Keratinocyte (primary cell): ENCODE results near the gene SCAMP4. TPM values are rescaled to one million over a fixed set of nuclear protein-coding genes. Genes with fewer than 3 reads are reported as not detected.

Source experiments
- DNase-seq: peaks from one replicate; pipeline ENCODE4 v3.0.0-alpha.2; 2011; ENCODE audit warnings: low read depth, missing footprints, low spot score
- FAIRE-seq: peaks from 2 replicates; lab custom pipeline; 2011; peaks lifted over from hg19 to GRCh38; lab: Jason Lieb, UNC
- H2AFZ ChIP-seq: 2 replicates; pipeline ENCODE4 v1.6.0; 2012; ENCODE audit warnings: low read length, control low read depth, inconsistent platforms; ENCODE audit not compliant: control insufficient read depth
- H3K27ac ChIP-seq: 2 replicates; pipeline ENCODE4 v1.5.1; 2011; ENCODE audit warnings: low read length; ENCODE audit not compliant: control insufficient read depth, insufficient read depth
- H3K27me3 ChIP-seq: 3 replicates; pipeline ENCODE4 v1.6.0; 2011; ENCODE audit warnings: low read length; ENCODE audit not compliant: control insufficient read depth, insufficient read depth; ENCODE audit errors: extremely low read depth
- H3K36me3 ChIP-seq, 2 experiments: 2 replicates in 1 of 2; 3 replicates in 1 of 2; pipeline ENCODE4 v1.5.1; 2011; ENCODE audit warnings: low read length in 2 of 2, mild to moderate bottlenecking in 1 of 2; ENCODE audit not compliant: control insufficient read depth in 2 of 2, insufficient read depth in 2 of 2; ENCODE audit errors: extremely low read depth in 1 of 2
- H3K4me1 ChIP-seq: 3 replicates; pipeline ENCODE4 v1.5.1; 2011; ENCODE audit warnings: low read length; ENCODE audit not compliant: control insufficient read depth, insufficient read depth; ENCODE audit errors: extremely low read depth
- H3K4me2 ChIP-seq: 3 replicates; pipeline ENCODE4 v1.6.0; 2011; ENCODE audit warnings: low read depth, low read length; ENCODE audit not compliant: control insufficient read depth, insufficient read depth; ENCODE audit errors: extremely low read depth
- H3K4me3 ChIP-seq, 3 experiments: fragments of 200-600 bp in 1 of 3; sonication (generic) in 1 of 3; 2 replicates in 2 of 3; 3 replicates in 1 of 3; pipeline ENCODE4 v1.5.1; 2011 to 2016; ENCODE audit warnings: low read length in 3 of 3, mild to moderate bottlenecking in 3 of 3, control low read depth in 2 of 3, inconsistent platforms in 1 of 3, low read depth in 1 of 3, mixed read lengths in 1 of 3, mixed run types in 1 of 3, moderate library complexity in 1 of 3; ENCODE audit not compliant: control insufficient read depth in 2 of 3, insufficient read depth in 2 of 3; ENCODE audit errors: extremely low read depth in 1 of 3
- H3K79me2 ChIP-seq: 2 replicates; pipeline ENCODE4 v1.6.0; 2012; ENCODE audit warnings: low read length; ENCODE audit not compliant: control insufficient read depth, insufficient read depth
- H3K9ac ChIP-seq: 3 replicates; pipeline ENCODE4 v1.6.0; 2011; ENCODE audit warnings: low read length; ENCODE audit not compliant: control insufficient read depth, insufficient read depth; ENCODE audit errors: extremely low read depth
- H3K9me1 ChIP-seq: 3 replicates; pipeline ENCODE4 v1.6.0; 2011; ENCODE audit warnings: low read length; ENCODE audit not compliant: control insufficient read depth, insufficient read depth; ENCODE audit errors: extremely low read depth
- H3K9me3 ChIP-seq: 2 replicates; pipeline ENCODE4 v1.5.1; 2012; ENCODE audit warnings: low read depth, low read length; ENCODE audit not compliant: control insufficient read depth
- H4K20me1 ChIP-seq: 3 replicates; pipeline ENCODE4 v1.6.0; 2011; ENCODE audit warnings: low read length; ENCODE audit not compliant: control insufficient read depth, insufficient read depth; ENCODE audit errors: extremely low read depth
- EZH2 ChIP-seq: IDR thresholded peaks from one replicate; pipeline ENCODE4 v1.6.1; 2012; ENCODE audit warnings: inconsistent platforms, mild to moderate bottlenecking, low read length, moderate library complexity
- dilution Hi-C: fragments of 300-500 bp; cut with MboI; formaldehyde crosslinking; loops from one replicate; pipeline ENCODE4 v1.7.0; 2020; ENCODE audit warnings: low sequenced_read_pairs; ENCODE audit not compliant: extremely low pct_ligation_motif_present
- polyA plus RNA-seq, 5 experiments: library from polyadenylated mRNA; depleted of rRNA in 3 of 5; stranded (reverse) in 3 of 5; stranded (forward) in 1 of 5; unstranded in 1 of 5; fragments of >200 nt; gene quantifications; 1 replicate in 1 of 5; 2 replicates in 3 of 5; 3 replicates in 1 of 5; pipeline versions ENCODE4 v1.2.1 to v1.2.3, GENCODE V29; 2011 to 2012; ENCODE audit warnings: missing spikeins in 2 of 5, low read depth in 1 of 5, low replicate concordance in 1 of 5
- TF ChIP-seq, protein P1 (sequence below), 3 experiments: IDR thresholded peaks in 1 of 3; conservative IDR thresholded peaks in 1 of 3; optimal IDR thresholded peaks in 1 of 3; 2 replicates in 2 of 3; 3 replicates in 1 of 3; pipeline versions ENCODE3 to v1.5.1; 2011; ENCODE audit warnings: low read length in 3 of 3, mild to moderate bottlenecking in 3 of 3, moderate library complexity in 2 of 3, control low read depth in 1 of 3, inconsistent platforms in 1 of 3; ENCODE audit not compliant: insufficient read depth in 2 of 3; ENCODE audit errors: extremely low read depth in 1 of 3

The SCAMP4 gene
- polyA plus RNA-seq, 1 donor (not counting 4 experiments of a cell fraction or from before 2014, with no cell fraction given): 4.8 TPM

DNA sequence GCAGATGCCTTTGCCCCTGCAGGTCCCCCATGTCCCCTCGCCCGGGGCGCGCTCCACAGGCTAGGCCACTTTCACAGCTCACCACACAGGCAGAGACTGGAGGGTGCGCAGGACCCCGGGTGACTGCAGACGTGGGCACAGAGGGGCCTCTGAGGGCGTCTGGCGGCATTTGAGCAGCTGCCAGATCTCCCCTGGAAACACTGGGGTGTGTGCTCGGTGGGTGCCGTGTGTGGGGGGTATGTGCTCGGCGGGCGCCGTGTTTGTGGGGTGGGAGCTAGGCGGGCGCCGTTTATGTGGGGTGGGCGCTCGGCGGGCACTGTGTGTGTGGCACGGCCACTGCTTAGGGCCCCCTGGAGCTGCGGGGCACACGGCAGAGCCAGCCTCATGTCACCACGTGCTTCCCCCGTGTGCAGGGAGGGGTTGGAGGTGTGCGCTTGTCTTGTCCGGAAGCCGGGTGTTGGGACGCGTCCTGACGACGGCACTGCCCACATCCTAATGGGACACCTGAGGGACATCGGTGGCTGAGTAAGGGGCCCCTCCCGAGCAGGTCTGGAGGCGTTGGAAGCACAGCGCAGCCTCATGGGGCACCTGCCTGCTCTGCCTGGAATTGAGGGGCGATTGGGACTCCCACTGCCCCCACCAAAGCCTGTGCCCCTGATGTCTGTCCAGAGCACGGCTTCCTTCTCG, 52.5 kb downstream of the SCAMP4 start:
- peaks cover 33% of the 10 kb centered on the region for H4K20me1 ChIP-seq
- H3K9me1 ChIP-seq: peaks cover 3% of the 10 kb centered on the region
- no peak overlapping the region for H3K9ac ChIP-seq
- no peak overlapping the region for H2AFZ ChIP-seq
- no peak overlapping the region for H3K27ac ChIP-seq
- peaks cover 6 to 18% of the 10 kb centered on the region in 2 experiments for H3K36me3 ChIP-seq
- DNase-seq (no peak), FAIRE-seq (no peak)
- dilution Hi-C loops: no loop called here
- TF ChIP-seq EZH2: no peak
- TF ChIP-seq, protein P1, sequence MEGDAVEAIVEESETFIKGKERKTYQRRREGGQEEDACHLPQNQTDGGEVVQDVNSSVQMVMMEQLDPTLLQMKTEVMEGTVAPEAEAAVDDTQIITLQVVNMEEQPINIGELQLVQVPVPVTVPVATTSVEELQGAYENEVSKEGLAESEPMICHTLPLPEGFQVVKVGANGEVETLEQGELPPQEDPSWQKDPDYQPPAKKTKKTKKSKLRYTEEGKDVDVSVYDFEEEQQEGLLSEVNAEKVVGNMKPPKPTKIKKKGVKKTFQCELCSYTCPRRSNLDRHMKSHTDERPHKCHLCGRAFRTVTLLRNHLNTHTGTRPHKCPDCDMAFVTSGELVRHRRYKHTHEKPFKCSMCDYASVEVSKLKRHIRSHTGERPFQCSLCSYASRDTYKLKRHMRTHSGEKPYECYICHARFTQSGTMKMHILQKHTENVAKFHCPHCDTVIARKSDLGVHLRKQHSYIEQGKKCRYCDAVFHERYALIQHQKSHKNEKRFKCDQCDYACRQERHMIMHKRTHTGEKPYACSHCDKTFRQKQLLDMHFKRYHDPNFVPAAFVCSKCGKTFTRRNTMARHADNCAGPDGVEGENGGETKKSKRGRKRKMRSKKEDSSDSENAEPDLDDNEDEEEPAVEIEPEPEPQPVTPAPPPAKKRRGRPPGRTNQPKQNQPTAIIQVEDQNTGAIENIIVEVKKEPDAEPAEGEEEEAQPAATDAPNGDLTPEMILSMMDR (optimal IDR thresholded peaks at IDR 0.05 in 1 of 3, IDR thresholded peaks at IDR 0.05 in 1 of 3, conservative IDR thresholded peaks at IDR 0.05 in 1 of 3; ENCODE audit: extremely low read depth in 1 of 3, insufficient read depth in 2 of 3, low read length in 3 of 3): no peak
- no peaks in the 10 kb centered on the region for H3K27me3 ChIP-seq
- peaks cover 85% of the 10 kb centered on the region for H3K79me2 ChIP-seq
- H3K4me3 ChIP-seq: no peak overlapping the region
- H3K9me3 ChIP-seq: no peaks in the 10 kb centered on the region
- no peaks in the 10 kb centered on the region for H3K4me1 ChIP-seq
- no peak overlapping the region for H3K4me2 ChIP-seq

DNA sequence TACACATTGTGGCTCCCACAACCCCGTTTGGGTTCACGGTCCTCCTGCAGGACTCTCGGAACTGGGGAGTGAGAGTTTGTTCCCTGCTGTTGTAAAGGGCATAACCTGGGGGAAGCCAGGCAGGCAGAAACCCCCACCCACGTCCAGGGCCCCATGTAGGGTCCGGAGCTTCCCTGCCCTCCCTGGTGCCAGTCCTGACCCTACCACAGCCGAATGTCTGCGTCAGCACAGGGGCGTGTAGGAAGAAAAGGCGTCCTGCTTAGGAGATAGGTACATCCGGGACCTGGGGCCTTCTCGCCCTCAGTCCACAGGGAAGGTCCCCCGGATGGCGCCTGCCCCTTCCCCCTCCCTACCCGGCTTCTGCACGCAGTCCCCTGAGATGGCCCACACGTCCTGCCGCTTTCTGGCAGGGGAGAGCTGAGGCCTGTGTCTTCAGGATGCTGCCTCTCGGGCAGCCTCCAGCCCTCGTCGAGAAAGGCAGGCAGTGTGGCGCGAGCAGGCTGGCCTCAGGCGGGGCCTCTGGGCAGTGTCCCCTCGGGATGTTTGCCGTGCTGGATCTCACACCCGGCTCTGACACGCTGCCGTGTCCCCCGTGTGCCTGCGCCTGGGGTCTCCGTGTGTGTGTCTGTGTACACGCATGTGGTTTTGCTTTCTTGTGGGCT, 54.9 kb downstream of the SCAMP4 start:
- Histone ChIP-seq H2AFZ (no peak overlapping the region), H3K9me1 (peaks cover 3% of the 10 kb centered on the region), H3K4me1 (no peaks in the 10 kb centered on the region), H3K27me3 (no peaks in the 10 kb centered on the region), H3K9ac (no peak overlapping the region), H3K4me2 (no peak overlapping the region), H3K4me3 (no peak overlapping the region), H3K9me3 (no peaks in the 10 kb centered on the region), H3K36me3 (peaks cover 6 to 10% of the 10 kb centered on the region in 2 experiments), H3K79me2 (peaks cover 66% of the 10 kb centered on the region), H3K27ac (no peak overlapping the region), H4K20me1 (peaks cover 19% of the 10 kb centered on the region)
- dilution Hi-C loops: no loop called here
- TF ChIP-seq EZH2: no peak
- TF ChIP-seq, protein P1 (optimal IDR thresholded peaks at IDR 0.05 in 1 of 3, IDR thresholded peaks at IDR 0.05 in 1 of 3, conservative IDR thresholded peaks at IDR 0.05 in 1 of 3; ENCODE audit: extremely low read depth in 1 of 3, insufficient read depth in 2 of 3, low read length in 3 of 3): no peak
- no peak for DNase-seq
- no peak for FAIRE-seq
